Stimulated activated CD4-positive, alpha-beta T cell treated with anti-CD3 and anti-CD28 coated beads, Interleukin-4, amount 100 ng/mL, for 24 hours (primary cell): ENCODE results near the gene FGFRL1.
"Not testable (repeated sequence)": the region's sequence is repeated elsewhere in the genome, so short reads cannot be mapped to it uniquely, and the experiment has no call there.

Source experiments
- DNase-seq: peaks from one replicate; pipeline ENCODE4 v3.0.0-alpha.2; 2020

The FGFRL1 gene

DNA sequence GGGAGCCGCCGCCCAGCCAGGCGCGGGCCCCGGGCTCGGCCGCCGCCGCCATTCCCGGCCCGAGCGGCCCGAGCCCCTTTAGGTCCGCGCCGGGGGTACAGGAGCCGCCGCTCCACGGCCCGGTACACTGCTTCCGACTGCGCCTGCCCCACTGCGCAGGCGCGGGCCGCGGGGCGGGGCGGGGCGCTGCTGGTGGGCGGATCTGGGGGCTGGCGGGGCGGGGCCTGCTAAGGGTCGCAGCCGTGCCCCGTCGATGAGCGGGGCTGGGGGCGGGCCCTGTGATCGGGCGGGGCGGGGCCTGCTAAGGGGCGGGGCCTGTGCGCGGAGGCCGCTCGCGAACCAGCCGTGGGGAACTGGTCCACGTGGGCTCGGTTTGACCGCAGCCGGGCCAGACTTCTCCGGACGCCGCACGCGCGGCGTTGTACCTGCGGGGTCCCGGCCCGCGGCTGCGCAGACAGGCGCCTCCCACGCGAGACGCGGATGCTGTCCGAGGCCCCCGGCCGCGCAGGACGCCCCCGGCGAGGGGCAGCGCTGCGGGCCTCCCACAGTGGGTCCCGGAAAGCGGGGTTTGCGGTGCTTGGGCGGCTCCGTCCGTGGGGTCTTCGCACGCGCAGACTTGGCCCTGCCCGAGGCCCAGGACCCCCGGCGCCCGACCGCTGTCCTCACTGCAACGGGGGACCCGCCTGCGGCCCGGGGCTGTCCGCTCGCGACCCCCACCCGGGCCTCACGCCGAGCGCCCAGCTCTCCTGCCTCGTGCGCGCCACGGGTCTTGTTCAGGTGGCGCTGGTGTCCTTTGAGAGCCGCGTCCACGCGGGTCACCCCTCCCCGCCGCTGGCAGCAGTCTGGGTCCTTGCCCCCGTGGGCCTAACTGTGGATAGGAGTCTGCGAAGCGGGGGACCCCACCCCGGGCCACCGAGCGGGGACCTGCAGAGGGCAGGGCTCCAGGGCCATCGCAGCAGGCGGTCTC is 37.7 kb upstream of the FGFRL1 start, which contains the start of gene DGKQ:
Gene DGKQ, minus strand, starts transcription at position 139 of the 967 bp plus-strand sequence. Its CDS starts 87 bp downstream, at position 52.
- DNase-seq, result peak; percentile 84

DNA sequence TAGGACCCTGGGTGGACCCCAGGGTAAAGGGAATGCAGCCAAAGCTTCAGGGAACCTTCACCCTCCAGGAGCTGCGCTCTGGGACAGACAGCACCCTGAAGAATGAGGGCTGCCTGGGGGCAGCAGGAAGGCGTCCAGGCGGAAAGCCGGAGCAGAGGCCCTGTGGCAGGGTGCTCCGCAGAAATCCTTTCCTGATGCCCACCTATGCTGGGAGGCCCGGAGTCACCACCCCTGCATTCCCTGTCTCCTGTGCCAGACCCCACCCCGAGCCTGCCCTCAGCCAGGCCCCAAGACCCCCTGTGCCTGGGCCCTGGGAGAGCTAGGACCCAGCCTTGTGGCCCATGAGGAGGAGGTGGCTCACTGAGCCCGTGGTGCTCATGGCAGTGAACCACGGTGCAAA is 36.8 kb upstream of the FGFRL1 start:
- no peak for DNase-seq

DNA sequence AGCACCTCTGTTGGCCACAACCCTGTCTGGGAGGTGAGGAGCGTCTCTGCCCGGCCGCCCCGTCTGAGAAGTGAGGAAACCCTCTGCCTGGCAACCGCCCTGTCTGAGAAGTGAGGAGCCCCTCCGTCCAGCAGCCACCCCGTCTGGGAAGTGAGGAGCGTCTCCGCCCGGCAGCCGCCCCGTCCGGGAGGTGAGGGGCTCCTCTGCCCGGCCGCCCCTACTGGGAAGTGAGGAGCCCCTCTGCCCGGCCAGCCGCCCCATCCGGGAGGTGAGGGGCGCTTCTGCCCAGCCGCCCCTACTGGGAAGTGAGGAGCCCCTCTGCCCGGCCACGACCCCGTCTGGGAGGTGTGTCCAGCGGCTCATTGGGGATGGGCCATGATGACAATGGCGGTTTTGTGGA is 35.4 kb upstream of the FGFRL1 start:
- not testable (repeated sequence) for DNase-seq

DNA sequence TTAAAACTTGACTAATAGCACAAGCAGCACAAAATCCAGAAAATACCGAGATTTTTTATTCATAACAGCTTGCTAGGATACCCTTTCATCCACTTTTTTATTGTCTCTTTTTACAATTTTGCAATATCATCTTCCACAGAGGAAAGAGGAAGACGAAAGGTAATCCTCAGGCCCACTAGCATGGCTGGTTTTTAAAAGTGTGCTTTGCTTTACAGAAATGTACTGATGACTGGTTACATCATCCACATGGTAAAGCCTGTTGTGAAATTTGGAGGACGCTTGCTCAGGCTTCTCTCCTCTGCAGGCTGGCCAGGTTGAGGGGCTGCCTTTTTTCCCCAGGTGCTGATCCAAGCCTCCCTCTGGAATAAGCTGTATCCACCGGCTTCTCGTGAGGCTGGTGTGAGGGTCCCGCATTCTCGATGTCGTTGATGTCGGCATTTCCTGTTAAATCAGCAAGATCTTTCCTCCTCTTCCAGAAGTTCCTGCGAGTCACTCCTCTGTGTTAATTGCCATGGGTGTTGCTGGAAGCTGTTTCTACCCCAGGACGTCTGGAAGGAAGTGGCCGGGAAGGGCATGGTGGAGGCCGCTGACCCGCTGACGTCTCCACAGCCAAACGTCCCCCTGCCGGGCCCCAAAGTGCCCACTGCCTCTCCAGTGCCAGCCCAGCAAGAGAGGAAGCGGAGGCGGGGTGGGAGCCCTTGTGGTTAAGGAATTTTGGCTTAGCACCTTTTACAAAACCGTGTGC is 32.3 kb upstream of the FGFRL1 start:
- DNase-seq, result no peak

DNA sequence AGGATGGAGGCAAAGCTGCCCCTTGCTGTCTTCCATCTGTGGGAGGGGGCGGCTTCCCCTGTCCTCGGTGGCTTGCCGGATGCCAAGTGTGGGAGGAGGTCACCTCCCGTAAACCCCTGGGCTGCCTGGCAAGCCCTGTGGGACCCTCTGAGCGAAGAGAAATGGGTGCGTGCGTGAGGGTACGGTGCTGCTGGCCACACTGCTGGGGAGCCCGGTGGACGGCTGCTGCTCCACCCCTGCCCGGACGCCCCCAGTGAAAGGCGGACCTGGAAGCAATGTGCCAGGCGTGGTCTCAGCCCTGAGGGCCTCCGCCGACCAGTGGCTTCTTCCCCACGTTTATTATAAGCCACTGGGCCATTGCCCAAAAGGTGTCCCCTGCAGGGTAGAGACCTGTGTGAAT is 29.1 kb upstream of the FGFRL1 start:
- no peak for DNase-seq

DNA sequence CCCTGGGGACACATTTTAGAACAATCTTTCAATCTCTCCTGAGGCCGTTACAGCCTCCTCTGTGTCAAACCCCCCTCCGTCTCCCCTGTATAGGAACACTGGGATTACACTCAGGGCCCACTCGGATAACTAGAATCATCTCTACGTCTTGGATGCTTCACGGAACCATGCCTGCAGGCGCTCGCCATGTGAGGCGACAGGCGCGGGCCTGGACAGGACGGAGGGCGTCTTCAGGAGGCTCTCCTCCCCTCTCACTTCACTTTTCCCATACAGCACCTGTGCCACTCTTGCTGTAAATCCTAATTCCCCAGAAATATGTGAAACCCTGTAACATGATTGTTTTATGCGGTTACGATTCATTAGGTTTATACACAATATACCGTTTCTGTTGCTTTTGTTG is 28.6 kb upstream of the FGFRL1 start:
- DNase-seq, result no peak

DNA sequence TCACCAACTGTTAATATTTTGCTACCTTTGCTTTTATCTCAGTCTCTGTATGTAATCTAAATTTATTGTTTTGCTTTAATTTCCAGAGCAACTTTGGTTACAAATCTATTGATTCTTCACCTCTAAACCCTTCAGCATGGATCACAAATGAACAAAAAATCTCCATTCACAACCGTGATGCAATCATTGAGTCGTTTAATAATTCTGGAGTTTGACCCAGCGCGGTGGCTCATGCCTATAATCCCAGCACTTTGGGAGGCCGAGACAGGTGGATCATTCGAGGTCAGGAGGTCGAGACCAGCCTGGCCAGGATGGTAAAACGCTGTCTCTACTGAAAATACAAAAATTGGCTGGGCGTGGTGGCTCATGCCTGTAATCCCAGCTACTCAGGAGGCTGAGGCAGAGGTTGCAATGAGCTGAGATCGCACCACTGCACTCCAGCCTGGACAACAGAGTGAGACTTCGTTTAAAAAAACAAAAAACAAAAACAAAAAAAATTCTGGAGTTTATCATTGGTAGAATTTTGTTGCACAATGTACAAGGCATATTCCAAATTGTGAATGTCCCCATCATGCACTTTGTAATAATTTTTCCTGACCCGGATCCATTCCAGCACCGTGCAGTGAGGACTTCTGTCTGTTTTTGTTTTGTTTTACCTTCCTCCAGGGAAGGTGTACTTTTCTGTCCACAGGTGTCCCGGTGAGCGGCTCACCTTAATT is 26.9 kb upstream of the FGFRL1 start:
- DNase-seq, result no peak

DNA sequence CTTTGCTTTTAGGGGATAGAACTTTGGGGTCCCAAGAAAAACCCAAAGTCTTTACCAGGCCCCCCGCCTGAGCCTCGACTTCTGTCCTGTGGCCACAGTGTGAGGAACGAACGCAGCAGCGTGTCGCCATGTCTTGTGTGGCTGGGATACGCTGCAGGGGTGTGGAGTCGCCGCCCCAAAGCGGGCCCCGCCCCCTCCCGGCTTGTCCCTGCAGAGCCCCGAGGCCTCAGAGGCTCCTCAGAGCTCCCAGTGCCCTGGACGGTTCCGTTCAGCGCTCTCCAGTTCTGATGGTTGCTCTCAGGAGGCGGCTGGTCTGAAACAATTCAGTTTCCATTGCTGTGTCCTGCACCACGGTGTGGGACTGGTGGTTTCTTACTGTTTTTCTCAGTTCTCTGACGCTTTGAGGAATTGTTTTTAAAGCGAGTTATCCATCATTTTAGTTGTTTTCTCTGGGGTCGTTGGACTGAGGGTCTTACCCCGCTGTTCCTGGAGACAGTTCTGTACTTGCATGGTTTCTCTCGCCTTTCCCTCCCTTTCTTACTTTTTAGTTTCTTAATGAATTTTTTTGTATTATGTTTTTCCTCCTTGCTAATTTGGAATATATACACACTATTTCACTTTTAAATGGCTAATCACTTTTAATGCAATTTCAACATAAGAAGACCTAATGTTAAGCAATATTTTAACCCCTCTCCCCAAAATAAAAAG is 26.1 kb upstream of the FGFRL1 start:
- DNase-seq, result peak; percentile 77

DNA sequence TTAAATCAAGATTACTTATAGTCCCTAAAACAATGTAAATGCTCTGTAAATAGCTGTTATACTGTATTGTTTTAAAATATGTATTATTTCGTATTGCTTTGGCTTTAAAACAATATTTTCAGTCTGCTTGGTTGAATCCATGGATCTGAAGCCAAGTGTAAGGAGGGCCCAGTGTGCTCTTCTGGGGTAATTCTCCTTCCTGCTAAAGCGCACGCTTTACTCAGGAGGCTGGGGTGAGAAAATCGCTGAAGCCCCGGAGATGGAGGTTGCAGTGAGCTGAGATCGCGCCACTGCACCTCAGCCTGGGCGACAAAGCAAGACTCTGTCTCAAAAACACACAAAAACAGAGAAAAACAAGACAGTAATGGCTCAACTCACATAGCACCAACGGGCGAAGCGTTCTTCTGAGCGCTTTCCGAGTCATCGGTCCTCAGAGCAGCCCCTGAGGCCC is 25.0 kb upstream of the FGFRL1 start:
- DNase-seq, result no peak

DNA sequence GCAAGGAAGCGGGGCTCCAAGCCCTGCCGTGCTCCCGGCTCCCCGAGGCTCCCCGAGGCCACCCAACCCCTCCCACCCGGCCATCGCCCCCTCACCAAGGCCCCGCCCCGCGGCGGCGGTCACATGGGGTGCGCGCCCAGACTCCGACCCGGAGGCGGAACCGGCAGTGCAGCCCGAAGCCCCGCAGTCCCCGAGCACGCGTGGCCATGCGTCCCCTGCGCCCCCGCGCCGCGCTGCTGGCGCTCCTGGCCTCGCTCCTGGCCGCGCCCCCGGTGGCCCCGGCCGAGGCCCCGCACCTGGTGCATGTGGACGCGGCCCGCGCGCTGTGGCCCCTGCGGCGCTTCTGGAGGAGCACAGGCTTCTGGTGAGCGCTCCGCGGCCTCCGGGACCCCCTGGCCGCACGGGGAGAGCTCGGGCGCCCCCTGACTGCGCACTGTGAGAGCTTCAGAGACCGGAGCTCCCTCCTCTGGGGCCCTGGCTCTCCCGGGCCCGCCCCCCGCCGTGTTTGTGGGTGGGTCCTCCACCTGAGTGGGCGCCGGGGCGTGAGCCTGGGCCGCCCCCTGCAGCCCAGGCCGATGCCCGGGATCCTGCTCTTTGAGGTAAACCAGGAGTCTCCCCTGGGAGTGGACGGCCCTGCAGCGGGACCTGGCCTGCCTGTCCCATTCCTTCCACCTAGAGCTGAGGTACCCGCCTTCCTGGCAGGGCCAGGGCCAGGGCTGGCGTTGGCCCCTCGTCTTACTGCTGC is 24.4 kb upstream of the FGFRL1 start, which contains the start of gene IDUA:
Gene IDUA, plus strand, starts transcription at position 166 of the 745 bp plus-strand sequence. Its CDS starts 41 bp downstream, at position 207.
- peak; percentile 83 for DNase-seq

DNA sequence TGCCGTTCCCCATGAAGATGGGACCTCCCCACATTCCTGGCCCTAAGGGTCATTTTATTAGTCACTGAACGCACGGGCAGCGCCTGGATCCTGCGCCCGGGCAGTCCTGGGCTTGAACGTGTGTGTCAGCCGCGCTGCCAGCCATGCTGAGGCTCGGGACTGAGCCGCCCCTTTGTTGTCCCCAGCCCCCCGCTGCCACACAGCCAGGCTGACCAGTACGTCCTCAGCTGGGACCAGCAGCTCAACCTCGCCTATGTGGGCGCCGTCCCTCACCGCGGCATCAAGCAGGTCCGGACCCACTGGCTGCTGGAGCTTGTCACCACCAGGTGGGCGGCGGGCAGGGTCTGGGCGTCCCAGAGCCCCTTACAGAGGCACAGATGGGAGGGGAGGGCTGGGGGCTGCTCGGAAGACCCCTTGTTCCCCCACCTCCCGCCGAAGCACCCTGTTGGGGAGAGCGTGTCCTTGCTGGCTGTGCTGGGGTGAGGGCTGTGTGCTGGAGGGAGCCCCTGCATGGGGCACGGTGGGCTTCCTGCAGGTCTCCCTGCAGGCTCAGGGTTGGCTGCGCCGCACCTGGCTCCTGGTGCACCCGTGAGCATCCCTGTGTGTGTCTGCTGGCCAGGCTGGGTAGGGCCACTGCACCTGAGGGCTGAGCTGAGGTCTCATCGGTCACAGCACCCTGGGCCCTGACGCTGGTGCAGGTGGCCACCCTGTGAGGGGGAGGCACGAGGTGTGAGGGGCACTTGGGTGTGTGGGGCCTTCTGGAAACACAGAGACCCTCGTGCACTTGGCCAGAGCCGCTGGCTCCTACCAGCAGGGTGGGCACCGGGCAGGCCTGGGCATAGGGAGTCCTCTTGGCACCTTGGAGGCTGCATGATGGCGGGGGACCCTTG is 23.6 kb upstream of the FGFRL1 start:
- DNase-seq, result no peak

DNA sequence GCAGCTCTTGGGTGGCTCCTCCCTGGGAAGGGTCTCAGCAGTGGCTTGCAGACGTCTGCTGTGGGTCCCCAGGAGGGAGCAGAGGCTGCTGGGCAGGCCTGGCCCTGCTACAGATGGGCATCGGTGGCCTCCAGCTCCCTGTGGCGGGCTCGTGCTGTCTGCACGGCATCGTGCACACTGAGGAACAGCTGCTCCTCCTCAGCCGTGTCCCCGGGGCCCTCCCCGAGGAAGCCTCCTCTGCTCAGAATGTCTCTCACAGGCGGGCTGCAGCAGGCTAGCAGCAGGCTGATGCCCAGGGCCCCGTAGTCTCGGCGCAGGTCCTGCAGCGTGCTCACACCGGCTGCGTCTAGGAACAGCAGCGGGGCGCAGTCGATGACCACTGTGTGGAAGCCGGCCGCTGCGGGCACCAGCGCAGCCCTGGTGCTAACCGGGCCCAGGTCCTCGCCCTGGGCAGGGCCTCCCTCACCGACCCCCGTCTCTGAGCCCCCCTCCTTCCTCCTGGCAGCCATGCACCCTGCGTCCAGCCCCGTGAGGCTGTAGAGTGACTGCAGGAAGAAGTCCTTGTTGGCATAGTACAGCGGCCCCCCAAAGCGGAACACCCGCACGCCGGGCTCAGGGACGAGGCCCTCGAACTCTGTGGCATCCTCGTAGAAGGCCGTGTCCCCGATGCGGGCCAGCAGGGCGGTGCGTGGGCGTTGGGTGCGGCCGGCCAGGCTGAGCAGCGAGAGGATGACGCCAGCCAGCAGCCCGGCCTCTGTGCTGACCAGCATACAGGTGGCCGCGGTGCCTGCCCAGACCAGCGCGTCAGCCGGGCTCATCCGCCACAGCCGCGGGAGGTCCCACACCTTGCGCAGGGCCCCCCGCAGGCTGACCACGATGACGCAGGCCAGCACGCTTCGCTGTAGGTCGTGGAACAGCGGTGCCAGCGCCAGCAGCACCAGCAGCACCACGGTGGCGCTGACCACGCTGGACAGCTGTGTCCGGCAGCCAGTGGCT is 22.4 kb upstream of the FGFRL1 start:
- DNase-seq, result no peak

DNA sequence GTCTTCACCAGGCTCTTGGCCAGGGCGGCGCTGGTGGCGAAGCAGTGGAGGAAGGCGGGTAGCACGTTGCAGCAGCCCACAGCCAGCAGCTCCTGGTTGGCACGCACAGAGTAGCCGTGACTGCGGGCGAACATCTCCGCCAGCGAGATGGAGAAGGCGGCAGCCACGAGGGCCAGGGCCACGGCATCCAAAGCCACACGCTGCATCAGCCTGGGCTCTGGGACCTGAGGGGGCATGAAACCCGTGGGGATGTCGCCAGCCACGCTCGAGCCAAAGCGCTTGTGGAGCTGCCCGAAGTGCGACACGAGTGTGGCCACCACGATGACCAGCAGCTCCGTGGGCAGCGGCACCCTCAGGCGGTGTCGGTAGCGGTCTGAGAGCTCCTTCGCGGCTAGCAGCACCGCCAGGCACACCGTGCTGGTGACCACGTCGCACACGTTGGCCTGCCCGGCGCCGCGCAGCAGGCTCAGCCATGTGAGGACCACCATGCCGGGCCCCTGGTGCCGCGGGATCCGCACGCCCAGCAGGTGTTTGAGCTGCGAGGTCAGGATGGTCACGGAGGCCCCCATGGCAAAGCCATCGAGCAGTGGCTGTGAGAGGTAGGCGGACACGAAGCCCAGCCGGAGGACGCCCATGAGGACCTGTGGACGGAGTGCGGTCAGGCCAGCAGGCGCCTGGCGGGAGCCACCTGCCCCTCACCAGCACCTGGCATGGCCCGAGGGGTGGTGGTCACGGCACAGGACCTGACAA is 21.5 kb upstream of the FGFRL1 start:
- DNase-seq, result no peak

DNA sequence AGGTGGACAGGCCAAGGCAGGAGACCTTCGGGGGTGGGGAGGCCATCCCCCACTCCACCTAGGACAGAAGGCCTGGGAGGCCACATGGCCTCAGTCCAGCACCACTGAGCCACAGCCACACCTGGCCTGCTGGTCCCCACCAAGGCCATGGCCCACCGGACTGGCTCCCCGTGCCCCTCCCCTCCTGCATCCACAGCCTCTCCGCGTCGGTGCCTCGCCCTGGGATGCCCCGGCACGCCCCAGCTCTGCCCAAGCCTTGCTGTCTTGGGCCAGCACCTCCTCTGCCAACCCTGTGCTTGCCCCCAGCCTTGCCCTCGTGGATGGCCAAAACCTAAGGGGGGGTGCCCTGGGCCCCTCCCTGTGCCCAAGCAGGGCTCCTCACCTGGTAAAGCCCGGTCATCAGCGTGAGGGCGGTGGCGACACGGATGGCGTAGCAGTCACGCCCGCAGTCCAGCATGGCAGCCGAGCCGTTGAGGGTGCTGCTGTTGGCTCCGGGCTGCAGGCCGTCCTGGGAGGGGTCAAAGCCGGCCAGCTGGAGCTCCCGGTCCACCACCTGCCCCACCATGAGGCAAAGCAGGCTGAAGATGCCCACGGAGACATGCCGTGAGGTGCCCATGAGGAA is 20.6 kb upstream of the FGFRL1 start:
- no peak for DNase-seq

DNA sequence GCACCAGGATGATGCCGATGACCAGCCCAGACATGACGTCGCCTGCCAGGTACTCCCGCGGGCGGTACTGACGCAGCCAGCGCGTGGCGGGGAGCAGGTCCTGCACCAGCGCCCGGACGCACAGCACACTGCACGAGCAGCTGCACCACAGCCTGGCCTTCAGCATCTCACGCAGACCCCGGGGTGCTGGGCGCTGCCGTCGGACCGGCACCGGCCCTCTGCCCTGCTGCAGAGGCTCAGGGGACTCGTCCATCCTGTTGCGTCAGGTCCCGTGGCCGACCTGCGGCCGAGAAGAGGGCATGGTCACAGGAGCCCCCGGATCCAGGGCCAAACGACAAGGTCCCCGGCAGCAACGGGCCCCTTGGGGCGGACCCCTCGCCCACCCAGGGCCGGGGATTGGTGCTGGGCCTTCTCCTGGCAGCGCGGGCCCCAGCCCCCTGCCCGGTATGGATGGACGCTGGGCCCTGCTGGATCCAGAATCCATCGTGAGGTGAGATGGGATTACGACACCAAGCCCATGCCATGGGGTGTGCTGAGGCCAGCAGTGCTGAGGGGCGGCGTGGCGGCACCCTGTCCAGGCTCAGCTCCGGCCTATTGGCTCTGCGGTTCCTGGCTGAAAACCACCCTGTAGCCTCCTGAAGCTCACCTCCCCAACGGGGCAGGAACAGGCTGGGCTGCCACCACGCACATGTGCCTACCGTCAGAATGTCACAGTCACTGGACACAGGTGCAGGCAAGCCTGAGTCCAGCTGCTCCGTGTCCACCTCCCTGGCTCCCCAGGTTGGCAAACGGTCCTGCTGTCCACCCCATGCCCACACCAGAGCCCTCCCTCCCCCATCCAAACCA is 19.8 kb upstream of the FGFRL1 start:
- DNase-seq, result no peak

DNA sequence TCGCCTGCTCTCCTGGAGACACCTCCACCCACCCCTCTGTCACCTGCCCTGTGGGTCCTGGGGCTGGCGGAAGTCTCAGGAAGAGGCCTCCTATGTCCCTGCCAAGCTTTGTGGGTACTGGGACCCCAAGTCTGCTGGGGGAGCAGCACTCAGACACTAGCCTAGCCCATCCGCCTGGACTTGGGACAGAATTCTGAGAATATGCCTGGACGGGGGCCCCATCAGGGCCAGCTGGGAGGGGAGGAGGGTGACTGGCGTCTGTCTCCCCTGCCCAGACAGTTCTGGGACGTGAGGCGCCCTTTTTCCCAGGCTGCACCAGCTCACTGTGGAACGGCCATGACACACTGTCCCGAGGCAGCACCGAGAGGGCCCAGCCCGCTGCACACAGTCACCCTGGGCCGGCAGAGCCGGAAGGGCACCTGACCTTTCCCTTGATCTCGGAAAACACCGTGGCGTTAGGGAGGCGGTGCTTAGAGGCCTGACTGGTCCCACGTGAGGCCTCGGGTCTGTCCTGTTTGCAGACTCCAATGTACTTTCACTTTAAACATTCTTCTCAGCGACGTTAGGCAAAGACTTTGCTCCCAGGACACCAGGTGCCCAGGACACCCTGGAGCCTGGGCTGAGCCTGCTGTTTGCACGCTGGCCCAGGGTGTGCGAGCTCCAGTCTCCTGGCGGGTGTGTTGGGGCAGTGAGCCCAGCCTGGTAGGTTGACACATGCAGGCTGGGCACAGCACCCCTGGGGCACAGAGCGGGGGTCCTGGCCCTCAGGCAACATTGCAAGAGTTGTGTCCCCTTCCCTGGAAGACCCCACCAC is 18.9 kb upstream of the FGFRL1 start:
- DNase-seq, result no peak
